ENCODE results near the gene CCSER2. TPM values are rescaled to one million over a fixed set of nuclear protein-coding genes. Genes with fewer than 3 reads are reported as not detected.

Gene CCSER2
- total RNA-seq, 1 experiment from 2014 or later = 23.1 TPM

GRCh38 chr10:84308021-84308420 lies 20.4 kb upstream of the CCSER2 start:
- H3K36me3 ChIP-seq (ENCODE audit: control insufficient read depth, insufficient read depth, low read length) = no peaks in the 10 kb centered on the region
- TF ChIP-seq, protein P1, sequence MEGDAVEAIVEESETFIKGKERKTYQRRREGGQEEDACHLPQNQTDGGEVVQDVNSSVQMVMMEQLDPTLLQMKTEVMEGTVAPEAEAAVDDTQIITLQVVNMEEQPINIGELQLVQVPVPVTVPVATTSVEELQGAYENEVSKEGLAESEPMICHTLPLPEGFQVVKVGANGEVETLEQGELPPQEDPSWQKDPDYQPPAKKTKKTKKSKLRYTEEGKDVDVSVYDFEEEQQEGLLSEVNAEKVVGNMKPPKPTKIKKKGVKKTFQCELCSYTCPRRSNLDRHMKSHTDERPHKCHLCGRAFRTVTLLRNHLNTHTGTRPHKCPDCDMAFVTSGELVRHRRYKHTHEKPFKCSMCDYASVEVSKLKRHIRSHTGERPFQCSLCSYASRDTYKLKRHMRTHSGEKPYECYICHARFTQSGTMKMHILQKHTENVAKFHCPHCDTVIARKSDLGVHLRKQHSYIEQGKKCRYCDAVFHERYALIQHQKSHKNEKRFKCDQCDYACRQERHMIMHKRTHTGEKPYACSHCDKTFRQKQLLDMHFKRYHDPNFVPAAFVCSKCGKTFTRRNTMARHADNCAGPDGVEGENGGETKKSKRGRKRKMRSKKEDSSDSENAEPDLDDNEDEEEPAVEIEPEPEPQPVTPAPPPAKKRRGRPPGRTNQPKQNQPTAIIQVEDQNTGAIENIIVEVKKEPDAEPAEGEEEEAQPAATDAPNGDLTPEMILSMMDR (IDR thresholded peaks at IDR 0.05; ENCODE audit: insufficient read depth in 1 of 2, low read depth in 1 of 2, low read length in 1 of 2, severe bottlenecking in 1 of 2, unreplicated experiment in 1 of 2) = no peak
- Mint-ChIP-seq H3K27me3 (ENCODE audit: insufficient read depth, unreplicated experiment) (peaks cover 14% of the 10 kb centered on the region), H3K9me3 (ENCODE audit: unreplicated experiment) (no peaks in the 10 kb centered on the region), H3K36me3 (ENCODE audit: insufficient read depth, unreplicated experiment) (no peaks in the 10 kb centered on the region), H3K27ac (ENCODE audit: unreplicated experiment) (no peak overlapping the region), H3K4me1 (ENCODE audit: low read depth, unreplicated experiment) (no peaks in the 10 kb centered on the region), H3K4me3 (ENCODE audit: unreplicated experiment) (no peak overlapping the region)
- no peaks in the 10 kb centered on the region for H3K9me3 ChIP-seq
- H3K4me1 ChIP-seq = no peaks in the 10 kb centered on the region
- H3K4me3 ChIP-seq (ENCODE audit: low read depth, low read length) = no peak overlapping the region
- H3K27me3 ChIP-seq (replicated peaks; ENCODE audit: control insufficient read depth, insufficient read depth, low read length) = no peaks in the 10 kb centered on the region
- ChIA-PET POLR2A (no interaction called here), CTCF (no interaction called here)
- intact Hi-C loops (cut with micrococcal nuclease; ENCODE audit: unreplicated experiment) = no loop called here
- DNase-seq = no peak
- BruUV-seq (replicated peaks) = no TSS peak

DNA sequence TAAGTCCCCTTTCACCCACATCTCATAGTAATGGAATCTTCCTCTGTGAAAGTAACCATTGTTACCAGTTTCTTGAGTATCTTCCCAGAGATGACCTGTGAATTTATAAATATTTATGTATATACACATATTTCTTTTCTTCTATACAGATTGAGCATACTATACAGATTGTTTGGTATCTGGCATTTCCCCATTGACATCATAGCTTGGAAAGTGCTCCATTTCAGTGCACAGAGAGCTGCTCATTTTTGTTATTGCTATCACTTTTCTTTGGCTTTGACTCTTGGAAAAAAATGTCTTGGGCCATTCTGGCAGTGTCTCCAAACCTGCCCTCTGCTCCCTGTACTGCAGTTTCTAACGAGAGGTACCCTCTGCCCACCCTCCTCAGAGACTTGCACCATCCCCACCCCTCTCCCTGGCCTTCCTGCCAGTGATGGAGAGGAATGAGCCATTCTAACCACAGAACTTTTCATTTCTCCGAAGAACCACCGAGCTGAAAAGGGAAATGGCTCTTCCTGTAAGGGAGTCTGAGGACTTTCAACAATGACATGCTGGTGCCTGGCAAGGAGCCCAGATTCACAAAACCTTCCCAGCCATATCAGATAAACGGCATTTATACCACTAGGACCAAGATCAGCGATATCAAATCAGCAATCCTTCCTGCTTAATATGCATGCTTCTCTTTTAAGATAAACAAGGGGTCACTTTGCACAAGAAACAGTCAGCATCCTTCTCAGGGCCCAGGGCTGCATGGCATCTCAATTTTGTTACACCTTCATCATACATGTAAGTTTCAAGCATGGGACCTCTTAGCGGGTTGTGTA lies 19.7 kb upstream of the CCSER2 start:
- Histone ChIP-seq H3K4me3 (ENCODE audit: low read depth, low read length) (no peak overlapping the region), H3K36me3 (ENCODE audit: control insufficient read depth, insufficient read depth, low read length) (no peaks in the 10 kb centered on the region), H3K9me3 (no peaks in the 10 kb centered on the region), H3K4me1 (no peaks in the 10 kb centered on the region), H3K27me3 (replicated peaks; ENCODE audit: control insufficient read depth, insufficient read depth, low read length) (no peaks in the 10 kb centered on the region)
- intact Hi-C loops (cut with micrococcal nuclease; ENCODE audit: unreplicated experiment) = no loop called here
- peaks cover 1% of the 10 kb centered on the region for H3K4me1 Mint-ChIP-seq (ENCODE audit: low read depth, unreplicated experiment)
- BruUV-seq (replicated peaks) = no TSS peak
- CTCF ChIA-PET = no interaction called here
- H3K36me3 Mint-ChIP-seq (ENCODE audit: insufficient read depth, unreplicated experiment) = no peaks in the 10 kb centered on the region
- no peak overlapping the region for H3K27ac Mint-ChIP-seq (ENCODE audit: unreplicated experiment)
- H3K4me3 Mint-ChIP-seq (ENCODE audit: unreplicated experiment) = no peak overlapping the region
- POLR2A ChIA-PET = no interaction called here
- H3K9me3 Mint-ChIP-seq (ENCODE audit: unreplicated experiment) = no peaks in the 10 kb centered on the region
- no peak for DNase-seq
- H3K27me3 Mint-ChIP-seq (ENCODE audit: insufficient read depth, unreplicated experiment) = peaks cover 14% of the 10 kb centered on the region
- TF ChIP-seq, protein P1 (IDR thresholded peaks at IDR 0.05; ENCODE audit: insufficient read depth in 1 of 2, low read depth in 1 of 2, low read length in 1 of 2, severe bottlenecking in 1 of 2, unreplicated experiment in 1 of 2) = no peak

GRCh38 chr10:84310470-84310869 lies 17.9 kb upstream of the CCSER2 start:
- intact Hi-C loops (cut with micrococcal nuclease; ENCODE audit: unreplicated experiment) = no loop called here
- BruUV-seq (replicated peaks) = no TSS peak
- TF ChIP-seq, protein P1 (IDR thresholded peaks at IDR 0.05; ENCODE audit: insufficient read depth in 1 of 2, low read depth in 1 of 2, low read length in 1 of 2, severe bottlenecking in 1 of 2, unreplicated experiment in 1 of 2) = no peak
- Mint-ChIP-seq H3K4me1 (ENCODE audit: low read depth, unreplicated experiment) (peaks cover 7% of the 10 kb centered on the region), H3K27me3 (ENCODE audit: insufficient read depth, unreplicated experiment) (peaks cover 10% of the 10 kb centered on the region), H3K36me3 (ENCODE audit: insufficient read depth, unreplicated experiment) (no peaks in the 10 kb centered on the region), H3K27ac (ENCODE audit: unreplicated experiment) (no peak overlapping the region), H3K9me3 (ENCODE audit: unreplicated experiment) (no peaks in the 10 kb centered on the region), H3K4me3 (ENCODE audit: unreplicated experiment) (no peak overlapping the region)
- no peaks in the 10 kb centered on the region for H3K27me3 ChIP-seq (replicated peaks; ENCODE audit: control insufficient read depth, insufficient read depth, low read length)
- DNase-seq = no peak
- POLR2A ChIA-PET = no interaction called here
- H3K4me3 ChIP-seq (ENCODE audit: low read depth, low read length) = no peak overlapping the region
- H3K9me3 ChIP-seq = no peaks in the 10 kb centered on the region
- no peaks in the 10 kb centered on the region for H3K36me3 ChIP-seq (ENCODE audit: control insufficient read depth, insufficient read depth, low read length)
- CTCF ChIA-PET = no interaction called here
- no peaks in the 10 kb centered on the region for H3K4me1 ChIP-seq
